DOHH2 (cell line): Measurements from ENCODE around the gene CFAP61.
"Not testable (repeated sequence)": the region's sequence is repeated elsewhere in the genome, so short reads cannot be mapped to it uniquely, and the experiment has no call there.

Experiments
- H3F3A ChIP-seq: fragments of 200-600 bp; sonication (generic), shearing (Covaris generic); 2 replicates; pipeline ENCODE4 v1.6.0; 2016; ENCODE audit warnings: antibody characterized with exemption, mild to moderate bottlenecking; ENCODE audit not compliant: control insufficient read depth, insufficient read depth
- H3K27ac ChIP-seq: fragments of 200-600 bp; sonication (generic); 2 replicates; pipeline ENCODE4 v1.5.1; 2014; ENCODE audit warnings: low read depth, mild to moderate bottlenecking, low read length, moderate library complexity
- H3K27me3 ChIP-seq: fragments of 200-600 bp; sonication (generic); 2 replicates; pipeline ENCODE4 v1.6.1; 2014; ENCODE audit warnings: mild to moderate bottlenecking, low read length, mixed read lengths; ENCODE audit not compliant: control insufficient read depth
- H3K36me3 ChIP-seq: fragments of 200-600 bp; sonication (generic); 2 replicates; pipeline ENCODE4 v1.6.1; 2014; ENCODE audit warnings: mild to moderate bottlenecking, low read length, moderate library complexity, mixed read lengths; ENCODE audit not compliant: control insufficient read depth
- H3K4me1 ChIP-seq: fragments of 200-600 bp; sonication (generic); 2 replicates; pipeline ENCODE4 v1.6.1; 2014; ENCODE audit warnings: mild to moderate bottlenecking, low read length, mixed read lengths; ENCODE audit not compliant: control insufficient read depth
- H3K4me2 ChIP-seq: fragments of 200-600 bp; sonication (generic); 2 replicates; pipeline ENCODE4 v1.6.0; 2014; ENCODE audit warnings: mild to moderate bottlenecking, low read length, moderate library complexity
- H3K4me3 ChIP-seq: fragments of 200-600 bp; sonication (generic); 2 replicates; pipeline ENCODE4 v1.5.1; 2014; ENCODE audit warnings: mild to moderate bottlenecking, low read length, mixed read lengths
- H3K79me2 ChIP-seq: fragments of 200-600 bp; sonication (generic); 2 replicates; pipeline ENCODE4 v1.6.1; 2014; ENCODE audit warnings: mild to moderate bottlenecking, low read length, mixed read lengths; ENCODE audit not compliant: control insufficient read depth
- H3K9me2 ChIP-seq: fragments of 200-600 bp; sonication (generic); replicated peaks from 2 replicates; pipeline ENCODE4 v1.6.1; 2014; ENCODE audit warnings: mild to moderate bottlenecking, low read length, mixed read lengths; ENCODE audit not compliant: control insufficient read depth
- H3K9me3 ChIP-seq: fragments of 200-600 bp; sonication (generic); 2 replicates; pipeline ENCODE4 v1.6.1; 2014; ENCODE audit warnings: antibody characterized with exemption, low read length, mixed read lengths; ENCODE audit not compliant: control insufficient read depth, insufficient read depth
- H4K20me1 ChIP-seq: fragments of 200-600 bp; sonication (generic); 2 replicates; pipeline ENCODE4 v1.6.0; 2014; ENCODE audit warnings: low read depth, mild to moderate bottlenecking, antibody characterized with exemption, low read length, moderate library complexity; ENCODE audit not compliant: control insufficient read depth, insufficient read depth
- EZH2phosphoT487 ChIP-seq: fragments of 200-600 bp; sonication (generic); IDR thresholded peaks from 2 replicates; pipeline ENCODE4 v1.6.1; 2017; ENCODE audit warnings: borderline replicate concordance, mild to moderate bottlenecking, antibody characterized with exemption, low read length, moderate library complexity, mixed read lengths
- TF ChIP-seq, protein P1 (sequence below): fragments of 200-600 bp; sonication (generic); IDR thresholded peaks from one replicate; pipeline ENCODE4 v1.5.1; 2014; ENCODE audit warnings: antibody characterized with exemption, mild to moderate bottlenecking, low read depth, low read length; ENCODE audit not compliant: poor library complexity, severe bottlenecking

CFAP61 gene

DNA sequence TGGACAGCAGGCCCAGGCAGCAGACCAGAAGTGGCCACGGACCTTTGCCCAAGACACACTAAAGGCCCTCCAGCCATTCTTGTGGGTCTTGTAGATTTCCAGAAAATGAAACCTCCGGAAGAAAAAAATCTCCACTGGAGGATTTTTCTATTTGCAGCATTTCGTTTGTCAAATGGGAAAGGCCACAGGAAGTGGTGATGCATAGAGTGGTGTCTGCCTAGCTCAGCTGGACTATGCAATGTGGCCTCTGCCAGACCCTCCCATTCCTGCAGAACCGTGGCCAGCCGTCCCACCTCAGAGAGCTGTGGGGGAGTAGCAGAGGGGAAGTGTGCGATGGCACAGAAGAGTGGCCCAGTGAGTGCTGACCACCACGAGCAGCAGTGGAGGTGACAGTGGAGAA is 291.6 kb downstream of the CFAP61 start:
- no peaks in the 10 kb centered on the region for H4K20me1 ChIP-seq
- TF ChIP-seq EZH2phosphoT487, result no peak
- TF ChIP-seq, protein P1, sequence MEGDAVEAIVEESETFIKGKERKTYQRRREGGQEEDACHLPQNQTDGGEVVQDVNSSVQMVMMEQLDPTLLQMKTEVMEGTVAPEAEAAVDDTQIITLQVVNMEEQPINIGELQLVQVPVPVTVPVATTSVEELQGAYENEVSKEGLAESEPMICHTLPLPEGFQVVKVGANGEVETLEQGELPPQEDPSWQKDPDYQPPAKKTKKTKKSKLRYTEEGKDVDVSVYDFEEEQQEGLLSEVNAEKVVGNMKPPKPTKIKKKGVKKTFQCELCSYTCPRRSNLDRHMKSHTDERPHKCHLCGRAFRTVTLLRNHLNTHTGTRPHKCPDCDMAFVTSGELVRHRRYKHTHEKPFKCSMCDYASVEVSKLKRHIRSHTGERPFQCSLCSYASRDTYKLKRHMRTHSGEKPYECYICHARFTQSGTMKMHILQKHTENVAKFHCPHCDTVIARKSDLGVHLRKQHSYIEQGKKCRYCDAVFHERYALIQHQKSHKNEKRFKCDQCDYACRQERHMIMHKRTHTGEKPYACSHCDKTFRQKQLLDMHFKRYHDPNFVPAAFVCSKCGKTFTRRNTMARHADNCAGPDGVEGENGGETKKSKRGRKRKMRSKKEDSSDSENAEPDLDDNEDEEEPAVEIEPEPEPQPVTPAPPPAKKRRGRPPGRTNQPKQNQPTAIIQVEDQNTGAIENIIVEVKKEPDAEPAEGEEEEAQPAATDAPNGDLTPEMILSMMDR, result no peak
- H3K9me3 ChIP-seq, result no peaks in the 10 kb centered on the region
- H3K27ac ChIP-seq, result no peak overlapping the region
- H3F3A ChIP-seq, result no peaks in the 10 kb centered on the region
- no peaks in the 10 kb centered on the region for H3K27me3 ChIP-seq
- no peak overlapping the region for H3K4me3 ChIP-seq
- no peaks in the 10 kb centered on the region for H3K9me2 ChIP-seq
- H3K4me2 ChIP-seq, result no peak overlapping the region
- H3K4me1 ChIP-seq, result no peaks in the 10 kb centered on the region
- no peaks in the 10 kb centered on the region for H3K79me2 ChIP-seq
- H3K36me3 ChIP-seq, result no peaks in the 10 kb centered on the region

DNA sequence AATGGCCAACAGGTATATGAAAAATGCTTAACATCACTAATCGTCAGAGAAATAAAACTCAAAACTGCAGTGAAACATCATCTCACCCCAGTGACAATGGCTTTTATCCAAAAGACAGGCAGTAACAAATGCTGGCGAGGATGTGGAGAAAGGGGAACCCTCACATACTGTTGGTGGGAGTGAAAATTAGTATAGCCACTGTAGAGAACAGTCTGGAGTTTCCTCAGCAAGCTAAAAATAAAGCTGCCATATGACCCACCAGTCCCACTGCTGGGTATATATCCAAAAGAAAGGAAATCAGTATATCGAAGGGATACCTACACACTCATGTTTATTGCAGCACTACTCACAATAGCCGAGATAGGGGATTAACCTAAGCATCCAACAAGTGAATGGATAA is 292.1 kb downstream of the CFAP61 start:
- H3K9me3 ChIP-seq, result no peaks in the 10 kb centered on the region
- no peaks in the 10 kb centered on the region for H3K27me3 ChIP-seq
- H3K36me3 ChIP-seq, result no peaks in the 10 kb centered on the region
- no peaks in the 10 kb centered on the region for H3K9me2 ChIP-seq
- no peak overlapping the region for H3K4me2 ChIP-seq
- no peak overlapping the region for H3K4me3 ChIP-seq
- H4K20me1 ChIP-seq, result no peaks in the 10 kb centered on the region
- TF ChIP-seq EZH2phosphoT487, result no peak
- TF ChIP-seq, protein P1, result no peak
- H3F3A ChIP-seq, result no peaks in the 10 kb centered on the region
- no peaks in the 10 kb centered on the region for H3K79me2 ChIP-seq
- H3K27ac ChIP-seq, result no peak overlapping the region
- no peaks in the 10 kb centered on the region for H3K4me1 ChIP-seq

DNA sequence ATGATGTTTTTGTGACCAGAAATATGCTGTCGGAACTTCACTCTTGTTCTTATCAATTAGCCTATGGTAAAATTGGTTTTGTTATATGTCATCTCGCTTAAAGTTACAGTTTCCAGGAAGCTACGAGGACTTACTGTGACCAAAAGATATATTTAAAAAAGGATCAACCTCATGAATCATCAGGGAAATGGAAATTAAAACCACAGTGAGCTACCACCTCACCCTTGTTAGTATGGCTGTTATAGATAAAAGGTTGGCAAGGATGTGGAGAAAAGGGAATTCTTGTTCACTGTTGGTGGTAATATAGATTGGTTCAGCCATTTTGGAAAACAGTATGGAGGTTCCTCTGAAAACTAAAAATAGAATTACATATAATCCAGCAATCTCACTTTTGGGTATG is 301.2 kb downstream of the CFAP61 start:
- H3K27ac ChIP-seq, result no peak overlapping the region
- no peaks in the 10 kb centered on the region for H3K27me3 ChIP-seq
- TF ChIP-seq EZH2phosphoT487, result no peak
- TF ChIP-seq, protein P1, result no peak
- no peaks in the 10 kb centered on the region for H3K36me3 ChIP-seq
- H3F3A ChIP-seq, result peaks cover 4% of the 10 kb centered on the region; the same call in 1 of the 2 replicates
- H3K4me3 ChIP-seq, result no peak overlapping the region
- no peaks in the 10 kb centered on the region for H3K4me1 ChIP-seq
- no peaks in the 10 kb centered on the region for H3K79me2 ChIP-seq
- no peak overlapping the region for H3K4me2 ChIP-seq
- H3K9me3 ChIP-seq, result peaks cover 5% of the 10 kb centered on the region; the same call in 1 of the 2 replicates
- H4K20me1 ChIP-seq, result no peaks in the 10 kb centered on the region
- H3K9me2 ChIP-seq, result no peaks in the 10 kb centered on the region

DNA sequence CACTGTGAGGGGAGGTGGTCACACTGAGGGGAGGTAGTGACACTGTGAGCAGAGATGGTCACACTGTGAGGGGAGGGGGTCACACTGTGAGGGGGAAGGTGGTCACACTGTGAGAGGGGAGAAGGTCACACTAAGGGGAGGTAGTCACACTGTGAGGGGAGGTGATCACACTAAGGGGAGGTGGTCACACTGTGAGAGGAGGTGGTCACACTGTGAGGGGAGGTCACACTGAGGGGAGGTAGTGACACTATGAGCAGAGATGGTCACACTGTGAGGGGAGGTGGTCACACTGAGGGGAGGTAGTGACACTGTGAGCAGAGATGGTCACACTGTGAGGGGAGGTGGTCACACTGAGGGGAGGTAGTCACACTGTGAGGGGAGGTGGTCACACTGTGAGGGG is 303.2 kb downstream of the CFAP61 start:
- not testable (repeated sequence) for H3K4me2 ChIP-seq, H3K27ac ChIP-seq, H3K36me3 ChIP-seq, H3K9me2 ChIP-seq, H3K4me3 ChIP-seq, H3F3A ChIP-seq, H3K27me3 ChIP-seq, H4K20me1 ChIP-seq, H3K9me3 ChIP-seq, H3K79me2 ChIP-seq, H3K4me1 ChIP-seq
